Ishikawa (cell line): ENCODE measurements around the gene BMPR1B.

Experiments
- CEBPB ChIP-seq: IDR thresholded peaks from 2 replicates; pipeline ENCODE4 v1.6.1; 2012
- CREB1 ChIP-seq: IDR thresholded peaks from 2 replicates; pipeline ENCODE4 v1.6.1; 2012; ENCODE audit warnings: low read depth
- EGR1 ChIP-seq: IDR thresholded peaks from 2 replicates; pipeline ENCODE4 v1.6.1; 2012
- EP300 ChIP-seq: IDR thresholded peaks from 2 replicates; pipeline ENCODE4 v1.6.1; 2012; ENCODE audit warnings: borderline replicate concordance
- FOXM1 ChIP-seq: IDR thresholded peaks from 2 replicates; pipeline ENCODE4 v1.6.1; 2012; ENCODE audit warnings: low read depth, borderline replicate concordance
- MAX ChIP-seq: IDR thresholded peaks from 2 replicates; pipeline ENCODE4 v1.6.1; 2012
- NFIC ChIP-seq: IDR thresholded peaks from 2 replicates; pipeline ENCODE4 v1.6.1; 2012
- RAD21 ChIP-seq: IDR thresholded peaks from 2 replicates; pipeline ENCODE4 v1.6.1; 2012; ENCODE audit warnings: low read depth
- REST ChIP-seq: IDR thresholded peaks from 2 replicates; pipeline ENCODE4 v1.6.1; 2012; ENCODE audit warnings: low read depth, mild to moderate bottlenecking
- TAF1 ChIP-seq: IDR thresholded peaks from 2 replicates; pipeline ENCODE4 v1.6.1; 2012; ENCODE audit warnings: low read depth, mild to moderate bottlenecking
- TCF12 ChIP-seq: IDR thresholded peaks from 2 replicates; pipeline ENCODE4 v1.6.1; 2012; ENCODE audit warnings: low read depth
- TEAD4 ChIP-seq: IDR thresholded peaks from 2 replicates; pipeline ENCODE4 v1.6.1; 2012
- YY1 ChIP-seq: IDR thresholded peaks from 2 replicates; pipeline ENCODE4 v1.6.1; 2012; ENCODE audit warnings: low read depth
- ZBTB7A ChIP-seq: IDR thresholded peaks from 2 replicates; pipeline ENCODE4 v1.6.1; 2012; ENCODE audit warnings: low read depth
- TF ChIP-seq, protein P1 (sequence below): IDR thresholded peaks from 2 replicates; pipeline ENCODE4 v1.6.1; 2012

Gene BMPR1B

GRCh38 chr4:94936854-94937253 lies 179.1 kb downstream of the BMPR1B start:
- TF ChIP-seq MAX (no peak), TAF1 (no peak), YY1 (no peak), TEAD4 (no peak), RAD21 (no peak), ZBTB7A (no peak), EGR1 (no peak), CREB1 (no peak), FOXM1 (no peak), NFIC (no peak), EP300 (no peak), REST (no peak), TCF12 (no peak), CEBPB (no peak)
- TF ChIP-seq, protein P1, sequence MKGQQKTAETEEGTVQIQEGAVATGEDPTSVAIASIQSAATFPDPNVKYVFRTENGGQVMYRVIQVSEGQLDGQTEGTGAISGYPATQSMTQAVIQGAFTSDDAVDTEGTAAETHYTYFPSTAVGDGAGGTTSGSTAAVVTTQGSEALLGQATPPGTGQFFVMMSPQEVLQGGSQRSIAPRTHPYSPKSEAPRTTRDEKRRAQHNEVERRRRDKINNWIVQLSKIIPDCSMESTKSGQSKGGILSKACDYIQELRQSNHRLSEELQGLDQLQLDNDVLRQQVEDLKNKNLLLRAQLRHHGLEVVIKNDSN: no peak

GRCh38 chr4:94939791-94940519 lies 182.2 kb downstream of the BMPR1B start:
- TF ChIP-seq TAF1 (no peak), REST (no peak), CREB1 (no peak), YY1 (no peak), CEBPB (no peak), MAX (no peak), EP300 (no peak)

GRCh38 chr4:94940520-94940908 lies 182.8 kb downstream of the BMPR1B start:
- TF ChIP-seq EP300: no peak
- no peak for TF ChIP-seq TEAD4

DNA sequence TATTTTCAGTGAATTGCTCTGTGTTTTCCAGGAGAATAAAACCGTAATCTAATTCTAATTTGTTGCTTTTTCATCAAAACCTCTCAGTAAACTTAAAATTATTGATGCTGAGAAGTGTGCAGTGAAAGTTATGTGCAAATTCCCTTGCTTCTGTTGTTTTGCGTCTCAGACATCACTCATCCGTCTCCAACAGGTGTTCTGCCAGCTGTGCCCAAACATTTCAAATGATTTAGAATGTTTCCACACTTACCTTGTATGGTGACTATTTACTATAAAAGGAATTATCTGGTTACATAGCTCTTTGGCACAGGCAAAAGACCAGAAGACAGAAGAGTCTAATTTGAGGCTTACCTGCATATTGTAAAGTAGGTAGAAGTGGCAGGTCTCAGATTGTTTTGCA lies 184.0 kb downstream of the BMPR1B start:
- no peak for TF ChIP-seq TAF1
- TF ChIP-seq TEAD4: no peak
- no peak for TF ChIP-seq EGR1
- no peak for TF ChIP-seq YY1
- TF ChIP-seq REST: no peak

DNA sequence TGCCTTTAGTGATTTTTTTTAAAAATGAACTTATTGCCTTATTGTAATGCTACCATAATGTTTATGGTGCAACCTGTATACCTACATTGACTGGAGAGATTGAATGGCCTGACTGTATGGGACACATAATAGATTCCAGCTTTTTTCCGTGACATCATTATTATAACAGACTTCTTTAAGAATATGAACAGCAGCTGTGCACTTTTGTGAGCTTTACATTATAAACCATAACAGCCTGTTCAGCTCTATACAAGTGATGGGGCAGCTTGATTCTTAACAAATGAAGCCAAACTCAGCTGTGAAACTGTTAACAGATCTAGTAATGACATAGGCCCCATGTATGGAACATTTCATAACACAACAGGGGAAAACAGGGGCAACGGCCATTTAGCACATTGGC lies 187.0 kb downstream of the BMPR1B start:
- TF ChIP-seq, protein P1: no peak
- TF ChIP-seq TCF12 (no peak), REST (no peak), TEAD4 (no peak), NFIC (no peak), CREB1 (no peak), EGR1 (no peak), RAD21 (no peak), MAX (no peak), ZBTB7A (no peak), TAF1 (no peak), YY1 (no peak), CEBPB (no peak), FOXM1 (no peak), EP300 (no peak)
